ENCODE data around the gene RELN.
A peak's percentile ranks its signal among the peaks of the same experiment; 100 is the strongest.

RELN gene

DNA sequence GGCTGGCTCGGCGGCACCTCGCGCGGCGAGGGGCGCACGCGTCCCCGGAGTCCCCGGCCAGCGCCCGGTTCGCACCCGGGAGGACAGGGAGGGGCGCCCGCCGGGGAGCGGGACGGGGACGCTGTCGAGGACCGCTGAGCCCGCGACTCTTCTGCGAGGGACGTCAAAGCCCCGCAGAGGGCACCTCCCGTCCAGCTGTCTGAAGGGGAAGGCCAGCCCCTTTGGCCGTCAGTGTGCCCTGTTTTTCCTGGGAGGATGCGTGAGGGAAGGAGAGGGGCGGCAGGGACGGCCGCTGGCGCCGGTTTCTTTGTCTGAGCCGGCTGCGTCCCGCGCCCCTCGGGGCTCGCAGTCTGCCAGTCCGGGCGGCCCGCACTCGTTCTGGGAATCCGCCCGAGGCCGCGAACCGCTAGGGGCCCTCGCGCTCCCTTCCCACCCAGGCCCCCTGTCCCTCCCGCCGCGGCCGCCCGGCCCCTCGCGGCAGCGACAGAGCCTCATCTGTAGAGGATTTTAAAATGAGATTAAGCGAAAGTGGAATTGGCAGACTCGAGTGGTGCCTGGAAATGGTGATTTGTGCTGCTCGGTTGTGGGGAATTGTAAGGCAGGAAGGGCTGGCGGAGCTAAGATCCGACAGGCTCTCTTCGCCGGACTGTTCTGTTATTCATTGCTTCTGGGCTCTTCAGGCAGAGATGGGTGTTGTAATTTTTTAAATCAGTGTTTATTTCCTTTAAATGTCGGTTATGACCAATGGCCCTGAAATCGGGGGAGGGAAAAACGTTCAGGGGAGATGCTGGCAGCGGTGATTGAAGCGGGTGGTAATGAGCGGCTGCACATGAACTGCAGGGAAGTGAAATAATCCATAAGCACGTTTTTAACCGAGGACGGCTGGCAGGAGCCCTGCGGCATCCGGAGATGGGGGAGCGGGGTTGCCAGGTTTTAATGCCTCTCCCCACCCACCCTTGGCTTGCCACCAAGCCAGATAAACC is 618 bp upstream of the RELN start:
- DNase-seq: peak; percentile 59

- DNase-seq: peak; percentile 29
These were observed 824 bp downstream of the RELN start for GRCh38 chr7:103988468-103989199.

DNA sequence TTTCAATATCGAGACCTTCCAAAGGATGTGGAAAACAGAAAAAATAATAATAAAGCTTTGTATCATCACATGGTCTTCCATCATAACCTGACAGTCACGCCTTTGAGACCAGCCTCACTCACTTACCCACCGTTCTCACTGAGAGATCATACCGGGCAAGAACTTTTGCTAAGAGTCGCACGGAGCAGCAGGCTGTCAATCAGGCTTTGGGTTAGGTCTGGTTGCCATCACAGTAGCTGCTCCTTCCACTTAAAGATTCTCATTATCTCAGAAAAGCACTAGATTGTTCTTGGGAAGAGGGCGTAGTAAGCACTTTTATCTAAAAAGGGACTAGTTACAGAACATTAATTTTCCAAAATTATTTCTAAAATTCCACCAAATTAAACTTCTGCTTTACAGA is 2.0 kb downstream of the RELN start:
- no peak for DNase-seq

- DNase-seq: no peak
These were observed 3.8 kb downstream of the RELN start for GRCh38 chr7:103985565-103986126.

GRCh38 chr7:103984050-103984449 is 5.4 kb downstream of the RELN start:
- DNase-seq: no peak

DNA sequence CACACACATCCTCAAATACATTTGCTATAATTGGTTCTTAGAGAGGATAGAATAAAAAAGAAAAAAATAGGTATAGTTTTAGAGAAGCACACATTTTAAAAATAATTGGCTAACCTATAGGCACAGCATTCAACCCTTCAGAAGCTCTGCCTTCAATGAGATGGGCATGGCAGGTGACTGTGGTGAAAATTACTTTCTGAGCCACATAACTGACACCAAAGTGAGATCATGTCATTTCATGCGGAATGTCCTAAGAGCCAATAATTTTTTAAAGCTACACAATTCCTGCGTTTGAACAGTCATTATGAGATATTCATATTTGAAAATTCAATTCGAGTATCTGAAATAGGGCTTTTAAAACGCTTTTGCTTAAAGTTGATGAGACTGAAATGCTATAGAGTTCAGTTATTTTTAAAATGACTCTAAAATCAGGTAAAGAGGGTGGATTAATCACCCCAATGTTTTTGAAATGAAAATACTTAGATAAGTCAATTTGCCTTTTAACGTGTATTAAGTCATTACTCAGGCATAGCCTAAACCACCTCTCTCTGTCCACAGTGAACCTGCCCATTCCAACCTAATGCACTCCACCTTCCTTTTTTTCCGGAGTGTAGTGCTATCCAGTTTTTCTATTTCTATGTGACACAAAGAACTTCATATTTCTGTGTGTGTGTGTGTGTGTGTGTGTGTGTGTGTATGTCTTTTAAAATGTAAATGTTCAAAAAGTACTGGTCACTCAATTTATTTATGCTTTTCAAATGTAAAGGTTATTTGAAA is 6.1 kb downstream of the RELN start:
- DNase-seq: no peak

DNA sequence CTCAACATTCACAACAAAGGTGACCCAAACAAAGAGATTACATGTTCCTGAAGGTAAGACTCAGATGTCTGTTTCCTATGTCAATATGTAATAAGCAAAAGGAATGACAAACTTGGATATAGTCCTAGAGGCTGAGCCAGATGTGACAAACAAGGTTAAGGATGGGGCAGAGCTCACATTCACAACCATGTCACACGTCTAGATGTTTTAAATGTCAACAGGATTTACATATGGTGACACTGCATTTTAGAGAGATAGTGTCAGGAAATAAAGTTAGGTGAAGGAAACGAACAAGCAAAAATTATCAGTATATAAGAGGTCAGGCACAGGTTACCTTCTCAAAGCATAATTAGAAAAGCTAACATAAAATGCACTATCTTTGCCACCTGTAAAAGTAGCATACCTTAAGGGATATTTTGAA is 8.4 kb downstream of the RELN start:
- DNase-seq: no peak

GRCh38 chr7:103972779-103973434 is 16.6 kb downstream of the RELN start:
- no peak for DNase-seq

GRCh38 chr7:103967401-103967800 is 22.1 kb downstream of the RELN start:
- no peak for DNase-seq

DNA sequence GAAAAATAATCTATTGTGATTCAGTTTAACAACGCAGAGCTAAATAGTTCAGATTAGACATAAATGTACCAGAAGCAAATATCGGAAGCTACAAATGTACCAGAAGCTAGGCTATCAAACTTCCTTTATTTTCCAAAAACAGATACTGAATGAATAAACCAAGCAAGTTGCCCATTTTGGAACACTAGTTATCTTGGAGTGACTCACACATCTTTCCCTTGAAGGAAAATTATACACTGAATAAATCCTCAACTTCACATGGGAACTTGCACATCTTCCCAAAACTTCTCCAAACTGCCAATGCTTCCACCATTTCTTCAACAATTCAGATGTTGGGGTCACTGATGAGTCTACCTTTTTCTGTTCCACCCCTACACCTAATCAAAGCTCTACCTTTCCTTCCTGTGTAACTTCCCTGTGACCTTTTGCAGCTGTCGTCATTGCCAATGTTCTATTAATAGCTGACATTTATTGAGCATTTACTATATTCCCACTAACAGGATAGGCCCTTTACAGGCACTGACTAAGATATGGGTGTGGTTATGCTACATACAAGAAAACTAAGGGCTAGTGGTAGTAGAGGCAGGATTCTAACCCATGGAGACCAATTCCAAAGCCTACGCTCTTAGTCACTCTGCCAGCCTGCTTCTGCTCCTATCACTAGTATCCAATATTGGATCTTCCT is 22.7 kb downstream of the RELN start:
- DNase-seq: no peak

- DNase-seq: no peak
These were observed 25.2 kb downstream of the RELN start for GRCh38 chr7:103964269-103964668.

- peak; percentile 72 for DNase-seq
These were observed 27.4 kb downstream of the RELN start for GRCh38 chr7:103962070-103962469.

DNA sequence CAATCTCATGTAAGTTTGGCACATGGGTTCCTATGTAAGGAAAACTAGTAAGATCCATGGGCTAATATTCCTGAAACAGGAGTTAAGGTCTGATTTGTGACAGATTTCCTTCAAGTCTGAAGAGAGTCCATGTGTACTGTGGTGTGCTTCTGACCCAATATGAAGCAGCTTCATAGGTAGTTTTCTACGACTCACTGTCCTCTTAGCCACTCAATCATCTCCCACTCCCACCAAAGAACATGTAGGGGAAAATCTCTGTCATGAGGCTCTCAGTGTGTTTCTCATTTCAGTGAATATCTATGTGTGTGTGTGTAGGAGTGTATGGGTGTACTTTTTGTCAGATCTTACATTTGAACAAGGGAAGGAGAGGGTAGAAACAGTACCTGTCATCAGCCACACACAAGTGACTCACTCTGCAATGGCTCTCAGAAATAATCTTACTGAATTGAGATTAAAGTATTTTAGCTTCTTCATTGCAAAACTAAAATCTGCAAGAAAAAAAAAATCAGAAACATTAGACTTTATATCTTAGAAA is 31.1 kb downstream of the RELN start:
- no peak for DNase-seq

- DNase-seq: no peak
These were observed 33.5 kb downstream of the RELN start for GRCh38 chr7:103955985-103956384.

- DNase-seq: no peak
These were observed 37.0 kb downstream of the RELN start for GRCh38 chr7:103952408-103952807.

GRCh38 chr7:103951311-103951710 is 38.1 kb downstream of the RELN start:
- DNase-seq: peak; percentile 86

DNA sequence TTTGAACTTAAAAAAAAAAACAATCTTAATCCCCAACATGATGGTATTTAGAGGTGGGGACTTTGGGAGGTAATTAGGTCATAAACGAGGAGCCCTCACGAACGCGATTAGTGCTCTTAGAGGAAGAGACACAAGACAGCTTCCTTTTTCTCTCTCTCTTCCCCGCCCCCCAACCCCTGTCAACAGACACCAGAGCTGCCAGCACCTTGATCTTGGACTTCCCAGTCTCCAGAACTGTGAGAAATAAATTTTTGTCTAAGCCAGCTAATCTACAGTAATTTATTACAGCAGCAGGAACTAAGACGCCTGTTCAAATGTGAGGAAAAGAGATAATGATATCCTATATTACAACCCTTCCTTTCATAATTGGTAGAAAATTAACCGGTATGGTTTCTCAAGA is 40.1 kb downstream of the RELN start:
- no peak for DNase-seq

- DNase-seq: no peak
These were observed 42.3 kb downstream of the RELN start for GRCh38 chr7:103947026-103947655.

DNA sequence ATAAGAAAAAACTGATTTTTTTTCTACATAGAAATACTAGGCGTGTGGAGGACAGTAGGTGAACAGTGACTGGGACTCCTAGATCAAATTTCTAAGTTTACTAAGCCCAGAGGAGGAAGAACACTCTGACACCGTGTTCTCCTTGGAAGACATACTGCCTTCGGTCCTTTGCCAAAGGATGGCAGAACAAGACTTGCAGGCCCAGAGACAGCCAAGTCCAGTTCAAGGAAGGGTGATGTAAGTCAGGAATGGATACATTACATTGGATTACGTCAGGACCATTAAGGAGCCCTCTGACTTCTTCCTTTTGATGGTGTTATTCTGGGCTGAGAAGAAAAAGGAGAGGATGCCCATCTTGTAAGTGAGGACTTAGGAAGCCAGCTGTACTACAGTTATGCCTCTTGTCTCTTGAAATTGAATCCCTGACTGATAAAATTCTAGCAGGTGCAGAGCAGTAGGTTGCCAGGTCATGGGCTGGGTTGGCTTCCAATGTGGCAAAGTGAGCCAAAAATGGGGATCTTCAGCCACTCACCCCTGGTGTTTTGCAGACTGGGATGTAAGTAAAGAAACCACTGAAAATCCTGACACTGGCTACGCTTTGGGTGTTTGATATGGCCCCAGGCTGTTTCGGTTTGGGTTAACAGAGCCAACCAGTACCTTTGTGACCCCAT is 45.1 kb downstream of the RELN start:
- DNase-seq: no peak

GRCh38 chr7:103941976-103942375 is 47.5 kb downstream of the RELN start:
- DNase-seq: no peak
